ENCODE results near the gene GPT2.
A peak's percentile ranks its signal among the peaks of the same experiment; 100 is the strongest.

Gene GPT2

GRCh38 chr16:46896314-46896968, 12.3 kb downstream of the GPT2 start:
- no peak for DNase-seq (ENCODE audit: low read depth in 2 of 2)

- no peak for DNase-seq (ENCODE audit: low read depth in 2 of 2)
Observed at GRCh38 chr16:46897471-46897870, 13.3 kb downstream of the GPT2 start.

GRCh38 chr16:46898006-46898405, 13.8 kb downstream of the GPT2 start:
- DNase-seq (ENCODE audit: low read depth in 2 of 2), result no peak

GRCh38 chr16:46899443-46900143, 15.4 kb downstream of the GPT2 start:
- DNase-seq (ENCODE audit: low read depth in 2 of 2), result no peak

- DNase-seq (ENCODE audit: low read depth in 2 of 2), result no peak
Observed at GRCh38 chr16:46900455-46901235, 16.5 kb downstream of the GPT2 start.

- DNase-seq (ENCODE audit: low read depth in 2 of 2), result no peak
Observed at GRCh38 chr16:46901709-46902108, 17.5 kb downstream of the GPT2 start.

GRCh38 chr16:46903255-46903905, 19.2 kb downstream of the GPT2 start:
- no peak for DNase-seq (ENCODE audit: low read depth in 2 of 2)

- no peak for DNase-seq (ENCODE audit: low read depth in 2 of 2)
Observed at GRCh38 chr16:46904471-46904870, 20.3 kb downstream of the GPT2 start.

- no peak for DNase-seq (ENCODE audit: low read depth in 2 of 2)
Observed at GRCh38 chr16:46906360-46907060, 22.3 kb downstream of the GPT2 start.

- DNase-seq (ENCODE audit: low read depth in 2 of 2), result no peak
Observed at GRCh38 chr16:46907061-46907774, 23.1 kb downstream of the GPT2 start.

- DNase-seq (ENCODE audit: low read depth in 2 of 2), result peak in 1 of 2 donors; percentile 25
Observed at GRCh38 chr16:46908540-46909372, 24.6 kb downstream of the GPT2 start.

- DNase-seq (ENCODE audit: low read depth in 2 of 2), result no peak
Observed at GRCh38 chr16:46911038-46911437, 26.9 kb downstream of the GPT2 start.

- DNase-seq (ENCODE audit: low read depth in 2 of 2), result no peak
Observed at GRCh38 chr16:46911650-46912049, 27.5 kb downstream of the GPT2 start.

- DNase-seq (ENCODE audit: low read depth in 2 of 2), result no peak
Observed at GRCh38 chr16:46914556-46915201, 30.5 kb downstream of the GPT2 start.

GRCh38 chr16:46915483-46916025, 31.4 kb downstream of the GPT2 start:
- no peak for DNase-seq (ENCODE audit: low read depth in 2 of 2)

- DNase-seq (ENCODE audit: low read depth in 2 of 2), result no peak
Observed at GRCh38 chr16:46916980-46917379, 32.8 kb downstream of the GPT2 start.

- no peak for DNase-seq (ENCODE audit: low read depth in 2 of 2)
Observed at GRCh38 chr16:46918400-46918799, 34.2 kb downstream of the GPT2 start.

- DNase-seq (ENCODE audit: low read depth in 2 of 2), result no peak
Observed at GRCh38 chr16:46918905-46919792, 35.0 kb downstream of the GPT2 start.
